Uterus (tissue), 4 donors: ENCODE data around the gene SEMA4G. TPM values are rescaled to one million over a fixed set of nuclear protein-coding genes. Genes with fewer than 3 reads are reported as not detected.
A peak's percentile ranks its signal among the peaks of the same experiment; 100 is the strongest.

Source experiments
- DNase-seq, 2 donors: peaks; one replicate each; pipeline ENCODE4 v3.0.0-alpha.2; 2019 to 2020
- H3K27ac ChIP-seq, 2 donors: fragments of 200-600 bp; sonication (generic); 1 replicate in 1 of 2; 2 replicates in 1 of 2; pipeline ENCODE4 v1.5.1; 2016 to 2018
- H3K27me3 ChIP-seq, 2 donors: fragments of 200-600 bp; sonication (generic); one replicate each; pipeline ENCODE4 v1.5.1; 2018 to 2019; ENCODE audit warnings: control low read depth in 1 of 2
- H3K36me3 ChIP-seq, 2 donors: fragments of 200-600 bp; sonication (generic); one replicate each; pipeline ENCODE4 v1.5.1; 2019; ENCODE audit warnings: control low read depth in 1 of 2
- H3K4me1 ChIP-seq, 2 donors: fragments of 200-600 bp; sonication (generic); one replicate each; pipeline ENCODE4 v1.5.1; 2018 to 2019; ENCODE audit warnings: control low read depth in 1 of 2
- H3K4me3 ChIP-seq, 2 donors: fragments of 200-600 bp; sonication (generic); 1 replicate in 1 of 2; 2 replicates in 1 of 2; pipeline ENCODE4 v1.5.1; 2018 to 2019; ENCODE audit warnings: mild to moderate bottlenecking in 1 of 2
- H3K9me3 ChIP-seq, 2 donors: fragments of 200-600 bp; sonication (generic); one replicate each; pipeline ENCODE4 v1.5.1; 2019; ENCODE audit warnings: control low read depth in 1 of 2
- CTCF ChIP-seq, 4 experiments: fragments of 200-600 bp in 2 of 4; fragments of 450-650 bp in 2 of 4; sonication (generic) in 2 of 4; IDR thresholded peaks; one replicate each; pipeline ENCODE4 v1.5.1; 2016 to 2019; ENCODE audit warnings: antibody characterized with exemption in 4 of 4, mild to moderate bottlenecking in 2 of 4, moderate library complexity in 1 of 4
- POLR2A ChIP-seq, 2 donors: fragments of 450-650 bp; IDR thresholded peaks; one replicate each; pipeline ENCODE4 v1.6.1; 2016; ENCODE audit warnings: antibody characterized with exemption in 2 of 2, mild to moderate bottlenecking in 1 of 2, moderate library complexity in 1 of 2
- intact Hi-C: fragments of 100-400 bp; cut with DNase I; formaldehyde crosslinking; loops from one replicate; pipeline ENCODE4 v1.15.1; 2023; ENCODE audit warnings: low total_unique reads
- total RNA-seq, 4 donors: library from RNA; depleted of rRNA in 3 of 4; stranded (reverse); fragments of >200 nt in 3 of 4; gene quantifications; one replicate each; pipeline versions ENCODE4 v1.1.0 to v1.2.4, GENCODE V29; 2014 to 2023
- donor health status: DM: yes; HTN: yes; CAD: no.

SEMA4G gene
- total RNA-seq, 4 donors from 2014 or later, result 2.6 to 10.3 (median 4.2) TPM

DNA sequence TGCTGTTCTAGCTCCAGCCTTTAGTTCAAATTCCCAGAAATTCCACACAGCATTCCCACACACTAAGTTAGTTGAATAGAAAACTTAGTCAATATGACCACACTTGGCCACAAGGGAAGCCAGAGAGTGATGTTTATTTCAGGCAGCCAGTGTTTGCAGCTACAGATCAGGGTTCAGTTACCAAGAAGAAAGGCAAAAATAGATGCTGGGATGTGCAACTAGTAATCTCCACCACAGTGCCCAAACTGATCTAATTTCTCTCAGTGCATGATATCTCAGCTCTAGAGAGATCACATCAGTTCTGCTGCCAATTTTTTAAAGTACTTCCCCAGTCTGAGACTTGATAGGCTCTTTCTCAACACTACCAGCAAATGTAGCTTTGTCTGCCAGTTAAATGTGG is 38.9 kb upstream of the SEMA4G start:
- no peak for TF ChIP-seq CTCF (IDR thresholded peaks at IDR 0.05)
- TF ChIP-seq POLR2A (IDR thresholded peaks at IDR 0.05), result no peak
- Histone ChIP-seq H3K4me1 (no peaks in the 10 kb centered on the region), H3K4me3 (no peak overlapping the region), H3K36me3 (no peaks in the 10 kb centered on the region), H3K27ac (no peak overlapping the region), H3K27me3 (no peaks in the 10 kb centered on the region), H3K9me3 (no peaks in the 10 kb centered on the region)
- no peak for DNase-seq
- intact Hi-C loops, result no loop called here

GRCh38 chr10:100934084-100934659 is 35.1 kb upstream of the SEMA4G start:
- Histone ChIP-seq H3K27ac (no peak overlapping the region), H3K36me3 (no peaks in the 10 kb centered on the region), H3K4me3 (no peak overlapping the region), H3K27me3 (no peaks in the 10 kb centered on the region), H3K9me3 (no peaks in the 10 kb centered on the region), H3K4me1 (no peaks in the 10 kb centered on the region)
- intact Hi-C loops, result no loop called here
- TF ChIP-seq POLR2A (IDR thresholded peaks at IDR 0.05) (no peak), CTCF (IDR thresholded peaks at IDR 0.05) (peak in 2 of 4 experiments; percentile 32 to 35)
- no peak for DNase-seq

DNA sequence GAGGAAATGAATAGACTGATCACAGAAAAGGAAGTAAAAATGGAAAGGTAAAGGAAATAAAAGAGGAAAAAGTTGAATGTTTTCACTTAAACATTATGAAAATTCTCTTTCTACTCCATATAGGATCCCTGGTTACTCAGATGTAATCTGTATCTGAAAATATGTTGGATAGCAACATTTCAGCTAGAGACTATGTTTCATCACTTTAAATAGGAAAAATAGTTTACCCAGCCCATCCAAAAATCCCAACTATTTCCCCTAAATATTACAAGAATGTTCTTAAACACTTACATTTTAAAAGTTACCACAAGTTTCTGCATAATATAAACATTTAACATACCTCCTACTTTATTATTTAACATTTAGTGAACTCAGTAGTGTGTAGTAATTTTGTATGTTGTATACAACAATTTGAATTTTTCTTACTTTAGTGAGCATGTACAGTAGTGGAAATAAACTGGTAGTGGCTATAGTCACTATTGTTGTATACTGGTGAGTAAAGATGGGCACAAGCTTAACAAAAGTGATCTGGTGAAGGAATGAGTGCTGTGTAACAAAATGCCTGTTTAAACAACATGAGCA is 29.4 kb upstream of the SEMA4G start:
- H3K4me3 ChIP-seq, result no peak overlapping the region
- no peaks in the 10 kb centered on the region for H3K27me3 ChIP-seq
- intact Hi-C loops, result no loop called here
- H3K9me3 ChIP-seq, result no peaks in the 10 kb centered on the region
- DNase-seq, result no peak
- no peak overlapping the region for H3K27ac ChIP-seq
- no peaks in the 10 kb centered on the region for H3K36me3 ChIP-seq
- TF ChIP-seq POLR2A (IDR thresholded peaks at IDR 0.05) (no peak), CTCF (IDR thresholded peaks at IDR 0.05) (no peak)
- no peaks in the 10 kb centered on the region for H3K4me1 ChIP-seq

- Histone ChIP-seq H3K36me3 (no peaks in the 10 kb centered on the region), H3K4me3 (no peak overlapping the region), H3K27ac (no peak overlapping the region), H3K9me3 (no peaks in the 10 kb centered on the region), H3K27me3 (no peaks in the 10 kb centered on the region), H3K4me1 (no peaks in the 10 kb centered on the region)
- TF ChIP-seq POLR2A (IDR thresholded peaks at IDR 0.05) (no peak), CTCF (IDR thresholded peaks at IDR 0.05) (no peak)
- intact Hi-C loops, result no loop called here
- no peak for DNase-seq
These were observed 27.1 kb upstream of the SEMA4G start for GRCh38 chr10:100942229-100942628.

- no peaks in the 10 kb centered on the region for H3K9me3 ChIP-seq
- intact Hi-C loops, result no loop called here
- no peak overlapping the region for H3K27ac ChIP-seq
- H3K27me3 ChIP-seq, result no peaks in the 10 kb centered on the region
- TF ChIP-seq POLR2A (IDR thresholded peaks at IDR 0.05) (no peak), CTCF (IDR thresholded peaks at IDR 0.05) (no peak)
- no peak for DNase-seq
- H3K36me3 ChIP-seq, result no peaks in the 10 kb centered on the region
- H3K4me1 ChIP-seq, result no peaks in the 10 kb centered on the region
- H3K4me3 ChIP-seq, result no peak overlapping the region
These were observed 25.8 kb upstream of the SEMA4G start for GRCh38 chr10:100943508-100943907.
